ENCODE results near the gene SOX3.

The SOX3 gene

DNA sequence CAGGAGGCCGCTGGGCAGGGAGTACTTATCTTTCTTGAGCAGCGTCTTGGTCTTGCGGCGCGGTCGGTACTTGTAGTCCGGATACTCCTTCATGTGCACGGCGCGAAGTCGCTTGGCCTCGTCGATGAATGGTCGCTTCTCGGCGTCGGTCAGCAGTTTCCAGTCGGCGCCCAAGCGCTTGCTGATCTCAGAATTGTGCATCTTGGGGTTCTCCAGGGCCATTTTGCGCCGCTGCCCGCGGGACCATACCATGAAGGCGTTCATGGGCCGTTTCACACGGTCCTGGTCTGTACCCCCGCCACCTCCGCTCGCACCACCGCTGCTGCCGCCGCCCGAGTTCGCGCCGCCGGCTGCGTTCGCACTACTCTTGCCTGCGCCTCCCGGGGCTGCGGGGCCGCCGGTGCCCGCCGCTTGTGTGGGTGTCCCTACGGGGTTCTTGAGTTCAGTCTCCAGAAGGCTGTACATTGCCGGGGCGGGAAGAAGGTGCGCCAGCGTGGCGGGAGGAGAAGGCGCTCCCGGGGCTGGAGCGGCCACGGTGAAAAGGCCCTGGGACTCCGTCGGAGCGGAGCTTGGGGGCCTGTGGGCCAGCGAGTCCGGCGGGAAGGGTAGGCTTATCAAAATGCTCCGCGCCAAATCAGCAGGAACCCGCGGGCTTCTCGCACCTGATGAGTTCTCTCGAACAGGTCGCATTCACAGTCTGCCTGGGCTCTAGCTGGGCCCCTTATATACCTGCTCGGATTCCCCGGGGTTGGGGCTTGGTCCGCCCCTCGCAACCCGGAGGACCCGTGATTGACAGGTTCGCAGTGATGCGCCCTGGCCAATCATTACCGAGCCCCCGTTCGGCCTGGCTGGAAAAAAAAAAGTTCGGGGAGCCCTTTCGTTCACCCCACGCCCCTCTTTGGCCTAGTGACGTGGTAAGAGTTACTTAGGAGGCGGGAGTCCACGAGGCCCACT is at the start of gene SOX3:
SOX3 (minus strand) TSS at position 699 of the 954 bp plus-strand sequence; CDS start at position 690, 9 bp downstream.
- no peak within 1 kb of the TSS for H3K4me3 ChIP-seq (ENCODE audit: low read depth, low read length)
- H3K4me1 ChIP-seq, result no peaks in the 10 kb centered on the region
- TF ChIP-seq, protein P1, sequence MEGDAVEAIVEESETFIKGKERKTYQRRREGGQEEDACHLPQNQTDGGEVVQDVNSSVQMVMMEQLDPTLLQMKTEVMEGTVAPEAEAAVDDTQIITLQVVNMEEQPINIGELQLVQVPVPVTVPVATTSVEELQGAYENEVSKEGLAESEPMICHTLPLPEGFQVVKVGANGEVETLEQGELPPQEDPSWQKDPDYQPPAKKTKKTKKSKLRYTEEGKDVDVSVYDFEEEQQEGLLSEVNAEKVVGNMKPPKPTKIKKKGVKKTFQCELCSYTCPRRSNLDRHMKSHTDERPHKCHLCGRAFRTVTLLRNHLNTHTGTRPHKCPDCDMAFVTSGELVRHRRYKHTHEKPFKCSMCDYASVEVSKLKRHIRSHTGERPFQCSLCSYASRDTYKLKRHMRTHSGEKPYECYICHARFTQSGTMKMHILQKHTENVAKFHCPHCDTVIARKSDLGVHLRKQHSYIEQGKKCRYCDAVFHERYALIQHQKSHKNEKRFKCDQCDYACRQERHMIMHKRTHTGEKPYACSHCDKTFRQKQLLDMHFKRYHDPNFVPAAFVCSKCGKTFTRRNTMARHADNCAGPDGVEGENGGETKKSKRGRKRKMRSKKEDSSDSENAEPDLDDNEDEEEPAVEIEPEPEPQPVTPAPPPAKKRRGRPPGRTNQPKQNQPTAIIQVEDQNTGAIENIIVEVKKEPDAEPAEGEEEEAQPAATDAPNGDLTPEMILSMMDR (IDR thresholded peaks at IDR 0.05), result no peak
- no peak within 1 kb of the TSS for H2AFZ ChIP-seq
- no peaks in the 10 kb centered on the region for H3K79me2 ChIP-seq
- H3K9ac ChIP-seq, result no peak within 1 kb of the TSS
- H3K9me3 ChIP-seq (ENCODE audit: control insufficient read depth, low read length), result no peaks in the 10 kb centered on the region
- H3K27ac ChIP-seq, result no peak within 1 kb of the TSS
- H3K27me3 ChIP-seq (ENCODE audit: control insufficient read depth, insufficient read depth, low read length), result peaks cover 8% of the 10 kb centered on the region
- no peaks in the 10 kb centered on the region for H3K36me3 ChIP-seq (ENCODE audit: control insufficient read depth, insufficient read depth, low read length)
- H3K4me2 ChIP-seq (ENCODE audit: low read length), result peak within 1 kb of the TSS; percentile 51

DNA sequence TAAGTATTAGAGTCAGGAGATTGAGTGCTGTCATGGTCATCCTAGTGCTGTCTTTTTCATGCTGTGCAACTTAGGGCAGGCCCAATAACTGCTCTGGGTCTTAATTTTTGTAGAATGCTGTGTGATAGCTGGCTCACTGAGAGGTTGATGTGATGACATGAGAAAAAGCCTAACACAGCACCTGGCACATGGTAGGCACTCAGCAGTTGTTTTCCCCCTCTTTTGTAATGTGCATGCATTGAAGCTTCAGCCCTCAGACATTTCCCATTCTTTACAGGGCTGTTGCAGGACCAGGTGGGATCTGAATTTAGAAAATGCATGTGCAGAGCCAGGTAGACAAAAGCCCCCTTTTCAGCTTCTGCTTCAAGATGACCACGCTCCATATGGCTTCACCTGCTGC is 44.1 kb upstream of the SOX3 start:
- Histone ChIP-seq H3K27ac (no peak overlapping the region), H3K36me3 (ENCODE audit: control insufficient read depth, insufficient read depth, low read length) (no peaks in the 10 kb centered on the region), H3K4me1 (no peaks in the 10 kb centered on the region), H3K79me2 (no peaks in the 10 kb centered on the region), H3K9ac (no peak overlapping the region), H3K9me3 (ENCODE audit: control insufficient read depth, low read length) (no peaks in the 10 kb centered on the region), H3K27me3 (ENCODE audit: control insufficient read depth, insufficient read depth, low read length) (no peaks in the 10 kb centered on the region), H2AFZ (no peak overlapping the region), H3K4me2 (ENCODE audit: low read length) (no peak overlapping the region), H3K4me3 (ENCODE audit: low read depth, low read length) (no peak overlapping the region)
- TF ChIP-seq, protein P1 (IDR thresholded peaks at IDR 0.05), result no peak

DNA sequence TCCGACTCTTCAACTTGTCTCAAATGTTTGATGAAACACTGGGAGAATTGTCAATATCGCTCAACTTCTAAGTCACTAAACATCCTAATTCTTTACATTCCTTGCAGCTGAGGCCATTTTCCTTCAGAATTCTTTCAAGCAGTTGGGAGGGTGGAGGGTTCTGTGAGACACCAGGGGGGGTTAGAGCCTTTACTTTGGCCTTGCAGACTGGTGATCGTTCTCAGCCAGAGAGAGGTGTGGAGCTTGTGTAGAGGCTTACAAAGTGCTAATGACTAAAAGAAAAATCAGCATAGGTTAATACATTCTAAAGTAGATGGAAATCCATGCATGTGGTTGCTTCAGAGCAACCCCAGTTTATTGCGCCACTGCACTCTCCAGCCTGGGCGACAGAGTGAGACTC is 21.3 kb upstream of the SOX3 start:
- H3K9me3 ChIP-seq (ENCODE audit: control insufficient read depth, low read length), result no peaks in the 10 kb centered on the region
- no peaks in the 10 kb centered on the region for H3K79me2 ChIP-seq
- H3K4me1 ChIP-seq, result no peaks in the 10 kb centered on the region
- no peak overlapping the region for H3K4me2 ChIP-seq (ENCODE audit: low read length)
- no peak overlapping the region for H3K9ac ChIP-seq
- no peak overlapping the region for H3K27ac ChIP-seq
- no peak overlapping the region for H3K4me3 ChIP-seq (ENCODE audit: low read depth, low read length)
- H3K27me3 ChIP-seq (ENCODE audit: control insufficient read depth, insufficient read depth, low read length), result no peaks in the 10 kb centered on the region
- TF ChIP-seq, protein P1 (IDR thresholded peaks at IDR 0.05), result no peak
- H3K36me3 ChIP-seq (ENCODE audit: control insufficient read depth, insufficient read depth, low read length), result no peaks in the 10 kb centered on the region
- no peak overlapping the region for H2AFZ ChIP-seq

DNA sequence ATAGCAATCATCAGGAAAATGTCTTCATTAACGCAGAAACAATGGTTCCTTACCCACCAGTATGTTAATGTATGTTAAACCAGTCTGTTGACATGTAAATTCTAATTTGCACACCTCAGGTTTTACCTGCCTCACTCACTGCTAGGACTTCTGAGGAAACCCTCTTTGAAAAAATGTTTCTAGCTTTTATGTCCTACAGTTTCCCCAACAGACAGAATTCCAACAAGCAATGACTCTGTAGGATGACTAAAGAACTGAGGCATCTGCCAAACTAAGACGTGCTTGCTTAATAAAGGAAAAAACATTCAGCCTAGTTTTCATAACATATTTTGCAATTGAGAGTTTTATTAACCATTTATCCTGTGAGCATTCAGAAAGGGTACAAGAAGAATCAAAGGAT is 20.6 kb upstream of the SOX3 start:
- no peaks in the 10 kb centered on the region for H3K27me3 ChIP-seq (ENCODE audit: control insufficient read depth, insufficient read depth, low read length)
- H3K27ac ChIP-seq, result no peak overlapping the region
- no peaks in the 10 kb centered on the region for H3K9me3 ChIP-seq (ENCODE audit: control insufficient read depth, low read length)
- H3K36me3 ChIP-seq (ENCODE audit: control insufficient read depth, insufficient read depth, low read length), result no peaks in the 10 kb centered on the region
- no peaks in the 10 kb centered on the region for H3K4me1 ChIP-seq
- TF ChIP-seq, protein P1 (IDR thresholded peaks at IDR 0.05), result no peak
- H2AFZ ChIP-seq, result no peak overlapping the region
- no peak overlapping the region for H3K4me2 ChIP-seq (ENCODE audit: low read length)
- no peak overlapping the region for H3K4me3 ChIP-seq (ENCODE audit: low read depth, low read length)
- no peaks in the 10 kb centered on the region for H3K79me2 ChIP-seq
- no peak overlapping the region for H3K9ac ChIP-seq

All from parathyroid adenoma (tissue), 2 donors.